Measurements from ENCODE around the gene SMOC2. TPM values are rescaled to one million over a fixed set of nuclear protein-coding genes. Genes with fewer than 3 reads are reported as not detected.

SMOC2 gene
- total RNA-seq, 1 donor from 2014 or later, result 12.6 TPM

- H3K27ac ChIP-seq, result no peak overlapping the region
- peaks cover 3% of the 10 kb centered on the region for H3K27me3 ChIP-seq (ENCODE audit: low read depth)
- TF ChIP-seq, protein P1, sequence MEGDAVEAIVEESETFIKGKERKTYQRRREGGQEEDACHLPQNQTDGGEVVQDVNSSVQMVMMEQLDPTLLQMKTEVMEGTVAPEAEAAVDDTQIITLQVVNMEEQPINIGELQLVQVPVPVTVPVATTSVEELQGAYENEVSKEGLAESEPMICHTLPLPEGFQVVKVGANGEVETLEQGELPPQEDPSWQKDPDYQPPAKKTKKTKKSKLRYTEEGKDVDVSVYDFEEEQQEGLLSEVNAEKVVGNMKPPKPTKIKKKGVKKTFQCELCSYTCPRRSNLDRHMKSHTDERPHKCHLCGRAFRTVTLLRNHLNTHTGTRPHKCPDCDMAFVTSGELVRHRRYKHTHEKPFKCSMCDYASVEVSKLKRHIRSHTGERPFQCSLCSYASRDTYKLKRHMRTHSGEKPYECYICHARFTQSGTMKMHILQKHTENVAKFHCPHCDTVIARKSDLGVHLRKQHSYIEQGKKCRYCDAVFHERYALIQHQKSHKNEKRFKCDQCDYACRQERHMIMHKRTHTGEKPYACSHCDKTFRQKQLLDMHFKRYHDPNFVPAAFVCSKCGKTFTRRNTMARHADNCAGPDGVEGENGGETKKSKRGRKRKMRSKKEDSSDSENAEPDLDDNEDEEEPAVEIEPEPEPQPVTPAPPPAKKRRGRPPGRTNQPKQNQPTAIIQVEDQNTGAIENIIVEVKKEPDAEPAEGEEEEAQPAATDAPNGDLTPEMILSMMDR (IDR thresholded peaks at IDR 0.05), result no peak
- DNase-seq, result no peak
- H3K4me1 ChIP-seq, result peaks cover 6% of the 10 kb centered on the region
- intact Hi-C loops (cut with DNase I), result no loop called here
- H3K36me3 ChIP-seq, result no peaks in the 10 kb centered on the region
- ATAC-seq, result no peak
- H3K9me3 ChIP-seq, result no peaks in the 10 kb centered on the region
- no peak overlapping the region for H3K4me3 ChIP-seq
These were observed 21.4 kb upstream of the SMOC2 start for GRCh38 chr6:168419569-168419968.

GRCh38 chr6:168420084-168420483 lies 20.9 kb upstream of the SMOC2 start:
- intact Hi-C loops (cut with DNase I), result no loop called here
- H3K27ac ChIP-seq, result no peak overlapping the region

GRCh38 chr6:168420706-168421105 lies 20.3 kb upstream of the SMOC2 start:
- DNase-seq (no peak), ATAC-seq (no peak)
- H3K4me3 ChIP-seq, result no peak overlapping the region
- intact Hi-C loops (cut with DNase I), result no loop called here
- no peaks in the 10 kb centered on the region for H3K36me3 ChIP-seq
- H3K4me1 ChIP-seq, result peaks cover 6% of the 10 kb centered on the region
- TF ChIP-seq, protein P1 (IDR thresholded peaks at IDR 0.05), result no peak
- no peak overlapping the region for H3K27ac ChIP-seq
- no peaks in the 10 kb centered on the region for H3K9me3 ChIP-seq
- peaks cover 3% of the 10 kb centered on the region for H3K27me3 ChIP-seq (ENCODE audit: low read depth)

More at GRCh38 chr6:168420084-168420483, 20.9 kb upstream of the SMOC2 start:
- H3K4me3 ChIP-seq, result no peak overlapping the region
- H3K9me3 ChIP-seq, result no peaks in the 10 kb centered on the region
- peaks cover 6% of the 10 kb centered on the region for H3K4me1 ChIP-seq
- TF ChIP-seq, protein P1 (IDR thresholded peaks at IDR 0.05), result no peak
- no peaks in the 10 kb centered on the region for H3K36me3 ChIP-seq
- ATAC-seq (no peak), DNase-seq (no peak)
- H3K27me3 ChIP-seq (ENCODE audit: low read depth), result peaks cover 3% of the 10 kb centered on the region

DNA sequence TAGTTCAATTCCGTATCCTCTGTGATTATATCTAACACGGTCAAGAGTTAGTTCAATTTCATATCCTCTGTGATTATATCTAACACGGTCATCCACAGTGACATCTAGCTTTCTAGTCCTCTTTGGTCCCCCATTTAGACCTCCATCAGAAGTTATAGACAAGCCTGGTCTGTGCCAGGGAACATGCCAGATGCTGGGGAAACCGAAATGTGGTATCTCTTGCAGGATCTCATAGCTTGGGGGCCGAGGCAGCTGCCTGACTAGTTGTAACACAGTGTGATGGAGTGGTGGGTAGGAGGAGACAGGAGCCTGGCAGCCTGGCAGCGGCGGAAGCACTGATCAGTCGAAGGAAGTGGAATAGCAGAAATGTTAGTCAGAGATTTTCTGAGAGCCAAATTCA lies 13.8 kb upstream of the SMOC2 start:
- Histone ChIP-seq H3K4me3 (no peak overlapping the region), H3K9me3 (no peaks in the 10 kb centered on the region), H3K4me1 (no peaks in the 10 kb centered on the region), H3K27me3 (ENCODE audit: low read depth) (peaks cover 12% of the 10 kb centered on the region), H3K36me3 (no peaks in the 10 kb centered on the region), H3K27ac (no peak overlapping the region)
- DNase-seq, result no peak
- TF ChIP-seq, protein P1 (IDR thresholded peaks at IDR 0.05), result no peak
- no peak for ATAC-seq
- intact Hi-C loops (cut with DNase I), result no loop called here

GRCh38 chr6:168428052-168428826 lies 12.7 kb upstream of the SMOC2 start:
- Histone ChIP-seq H3K4me3 (no peak overlapping the region), H3K27ac (no peak overlapping the region), H3K27me3 (ENCODE audit: low read depth) (peaks cover 17% of the 10 kb centered on the region), H3K4me1 (no peaks in the 10 kb centered on the region), H3K36me3 (no peaks in the 10 kb centered on the region), H3K9me3 (no peaks in the 10 kb centered on the region)
- DNase-seq, result no peak
- TF ChIP-seq, protein P1 (IDR thresholded peaks at IDR 0.05), result no peak
- intact Hi-C loops (cut with DNase I), result no loop called here
- no peak for ATAC-seq

Measured in lower lobe of right lung (tissue), 2 donors.